Caco-2 (cell line): ENCODE measurements around the gene GEMIN7. TPM values are rescaled to one million over a fixed set of nuclear protein-coding genes. Genes with fewer than 3 reads are reported as not detected.

ENCODE experiments used
- BruUV-seq: library from RNA; stranded (reverse); fragments of 400-500 nt; replicated peaks from 2 replicates; lab custom pipeline; 2021; lab: Mats Ljungman, UMichigan
- CTCF ChIA-PET: fragments of 300-600 bp; sonication (Branson Sonifier 250); formaldehyde crosslinking; loops from one replicate; lab custom pipeline; 2022; ENCODE audit warnings: antibody characterized with exemption; lab: Charles Lee
- POLR2A ChIA-PET: fragments of 300-600 bp; sonication (Branson Sonifier 250); formaldehyde crosslinking; loops from one replicate; lab custom pipeline; 2022; ENCODE audit warnings: antibody characterized with exemption; lab: Charles Lee
- DNase-seq, 2 experiments: peaks; one replicate each; pipeline versions ENCODE4 v3.0.0 to v3.0.0-alpha.2; 2020 to 2022
- H3K27me3 ChIP-seq: replicated peaks from 2 replicates; pipeline ENCODE4 v1.6.0; 2011; ENCODE audit warnings: low read length; ENCODE audit not compliant: control insufficient read depth, insufficient read depth
- H3K36me3 ChIP-seq: 2 replicates; pipeline ENCODE4 v1.5.1; 2011; ENCODE audit warnings: low read length; ENCODE audit not compliant: control insufficient read depth, insufficient read depth
- H3K4me1 ChIP-seq: fragments of 250-450 bp; sonication (Bioruptor Pico); 2 replicates; pipeline ENCODE4 v1.5.1; 2020; ENCODE audit warnings: mild to moderate bottlenecking
- H3K4me3 ChIP-seq: 2 replicates; pipeline ENCODE4 v1.5.1; 2011; ENCODE audit warnings: low read depth, mild to moderate bottlenecking, control low read depth, low read length
- H3K9me3 ChIP-seq: fragments of 250-450 bp; sonication (Bioruptor Pico); 2 replicates; pipeline ENCODE4 v1.5.1; 2020; ENCODE audit warnings: mild to moderate bottlenecking, moderate library complexity
- H3K27ac Mint-ChIP-seq: one replicate; pipeline ENCODE4 v1.8.0; 2022; ENCODE audit warnings: mixed read lengths; ENCODE audit not compliant: unreplicated experiment
- H3K27me3 Mint-ChIP-seq: one replicate; pipeline ENCODE4 v1.8.0; 2022; ENCODE audit warnings: mixed read lengths; ENCODE audit not compliant: insufficient read depth, unreplicated experiment
- H3K36me3 Mint-ChIP-seq: one replicate; pipeline ENCODE4 v1.8.0; 2022; ENCODE audit warnings: mild to moderate bottlenecking, mixed read lengths; ENCODE audit not compliant: insufficient read depth, unreplicated experiment
- H3K4me1 Mint-ChIP-seq: one replicate; pipeline ENCODE4 v1.8.0; 2022; ENCODE audit warnings: low read depth, mixed read lengths; ENCODE audit not compliant: unreplicated experiment
- H3K4me3 Mint-ChIP-seq: one replicate; pipeline ENCODE4 v1.8.0; 2022; ENCODE audit warnings: mild to moderate bottlenecking, moderate library complexity, mixed read lengths; ENCODE audit not compliant: unreplicated experiment
- H3K9me3 Mint-ChIP-seq: one replicate; pipeline ENCODE4 v1.8.0; 2022; ENCODE audit warnings: mixed read lengths; ENCODE audit not compliant: unreplicated experiment
- intact Hi-C: fragments of 100-400 bp; cut with micrococcal nuclease; formaldehyde crosslinking; loops from one replicate; pipeline ENCODE4 v1.10.0; 2022; ENCODE audit not compliant: unreplicated experiment
- total RNA-seq: library from RNA; stranded (reverse); gene quantifications from 2 replicates; pipeline ENCODE4 v1.2.3, GENCODE V29; 2022
- TF ChIP-seq, protein P1 (sequence below), 2 experiments: fragments of 200-600 bp in 1 of 2; IDR thresholded peaks; 1 replicate in 1 of 2; 2 replicates in 1 of 2; pipeline versions ENCODE4 v1.5.1 to v1.8.0; 2011 to 2022; ENCODE audit warnings: antibody characterized with exemption in 1 of 2, control low read depth in 1 of 2, inconsistent platforms in 1 of 2, low read depth in 1 of 2, low read length in 1 of 2, mild to moderate bottlenecking in 1 of 2, moderate library complexity in 1 of 2; ENCODE audit not compliant: insufficient read depth in 1 of 2, severe bottlenecking in 1 of 2, unreplicated experiment in 1 of 2

GEMIN7 gene
- total RNA-seq, 1 experiment from 2014 or later: 49.3 TPM

DNA sequence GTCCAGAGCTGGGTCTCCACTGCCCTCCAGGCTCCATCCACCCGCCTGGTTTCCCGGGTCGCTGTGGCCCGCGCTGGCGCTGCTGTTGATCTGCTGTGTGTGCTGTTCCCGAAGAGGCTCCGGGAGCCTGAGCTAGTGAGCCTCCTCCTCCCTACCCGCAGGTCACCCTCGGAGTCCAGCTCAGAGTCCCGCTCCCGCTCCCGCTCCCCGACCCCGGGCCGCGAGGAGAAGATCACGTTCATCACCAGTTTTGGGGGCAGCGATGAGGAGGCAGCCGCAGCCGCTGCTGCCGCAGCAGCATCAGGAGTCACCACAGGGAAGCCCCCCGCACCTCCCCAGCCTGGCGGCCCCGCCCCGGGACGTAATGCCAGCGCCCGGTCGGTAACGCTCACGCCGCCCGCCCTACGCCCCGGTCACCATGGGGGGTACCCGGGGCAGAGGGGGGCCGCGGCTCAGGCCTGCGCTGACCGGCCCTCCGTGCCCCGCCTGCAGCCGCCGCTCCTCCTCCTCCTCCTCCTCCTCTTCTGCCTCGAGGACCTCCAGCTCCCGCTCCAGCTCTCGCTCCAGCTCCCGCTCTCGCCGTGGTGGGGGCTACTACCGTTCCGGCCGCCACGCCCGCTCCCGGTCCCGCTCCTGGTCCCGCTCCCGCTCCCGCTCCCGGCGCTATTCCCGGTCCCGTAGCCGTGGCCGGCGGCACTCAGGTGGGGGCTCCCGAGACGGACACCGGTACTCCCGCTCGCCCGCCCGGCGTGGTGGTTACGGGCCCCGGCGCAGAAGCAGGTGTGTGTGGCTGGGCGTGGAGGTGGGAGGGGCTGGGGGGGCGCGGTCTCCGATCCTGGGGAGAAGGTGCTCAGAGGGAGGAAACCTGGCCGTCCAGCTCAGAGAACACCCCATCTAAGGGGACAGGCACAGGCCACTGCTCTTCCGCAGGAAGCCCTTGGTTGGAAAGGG, 14.9 kb upstream of the GEMIN7 start:
- Histone ChIP-seq H3K9me3 (no peaks in the 10 kb centered on the region), H3K4me3 (no peak overlapping the region), H3K27me3 (no peaks in the 10 kb centered on the region), H3K36me3 (peaks cover 12% of the 10 kb centered on the region), H3K4me1 (no peaks in the 10 kb centered on the region)
- CTCF ChIA-PET: interaction anchor here (1.0 kb wide), 1 partner anchor 47 kb away, joined by 3 read pairs; no protein-coding TSS in a partner anchor
- no TSS peak for BruUV-seq
- no peak overlapping the region for H3K4me3 Mint-ChIP-seq
- no peaks in the 10 kb centered on the region for H3K9me3 Mint-ChIP-seq
- no peak overlapping the region for H3K27ac Mint-ChIP-seq
- DNase-seq: no peak
- intact Hi-C loops: no loop called here
- H3K36me3 Mint-ChIP-seq: peaks cover 84% of the 10 kb centered on the region
- H3K27me3 Mint-ChIP-seq: no peaks in the 10 kb centered on the region
- peaks cover 8% of the 10 kb centered on the region for H3K4me1 Mint-ChIP-seq
- TF ChIP-seq, protein P1, sequence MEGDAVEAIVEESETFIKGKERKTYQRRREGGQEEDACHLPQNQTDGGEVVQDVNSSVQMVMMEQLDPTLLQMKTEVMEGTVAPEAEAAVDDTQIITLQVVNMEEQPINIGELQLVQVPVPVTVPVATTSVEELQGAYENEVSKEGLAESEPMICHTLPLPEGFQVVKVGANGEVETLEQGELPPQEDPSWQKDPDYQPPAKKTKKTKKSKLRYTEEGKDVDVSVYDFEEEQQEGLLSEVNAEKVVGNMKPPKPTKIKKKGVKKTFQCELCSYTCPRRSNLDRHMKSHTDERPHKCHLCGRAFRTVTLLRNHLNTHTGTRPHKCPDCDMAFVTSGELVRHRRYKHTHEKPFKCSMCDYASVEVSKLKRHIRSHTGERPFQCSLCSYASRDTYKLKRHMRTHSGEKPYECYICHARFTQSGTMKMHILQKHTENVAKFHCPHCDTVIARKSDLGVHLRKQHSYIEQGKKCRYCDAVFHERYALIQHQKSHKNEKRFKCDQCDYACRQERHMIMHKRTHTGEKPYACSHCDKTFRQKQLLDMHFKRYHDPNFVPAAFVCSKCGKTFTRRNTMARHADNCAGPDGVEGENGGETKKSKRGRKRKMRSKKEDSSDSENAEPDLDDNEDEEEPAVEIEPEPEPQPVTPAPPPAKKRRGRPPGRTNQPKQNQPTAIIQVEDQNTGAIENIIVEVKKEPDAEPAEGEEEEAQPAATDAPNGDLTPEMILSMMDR (IDR thresholded peaks at IDR 0.05; ENCODE audit: insufficient read depth in 1 of 2, low read depth in 1 of 2, low read length in 1 of 2, severe bottlenecking in 1 of 2, unreplicated experiment in 1 of 2): no peak
- POLR2A ChIA-PET: interaction anchor here (0.6 kb wide), 1 partner anchor 363 kb away, joined by 6 read pairs; no protein-coding TSS in a partner anchor

DNA sequence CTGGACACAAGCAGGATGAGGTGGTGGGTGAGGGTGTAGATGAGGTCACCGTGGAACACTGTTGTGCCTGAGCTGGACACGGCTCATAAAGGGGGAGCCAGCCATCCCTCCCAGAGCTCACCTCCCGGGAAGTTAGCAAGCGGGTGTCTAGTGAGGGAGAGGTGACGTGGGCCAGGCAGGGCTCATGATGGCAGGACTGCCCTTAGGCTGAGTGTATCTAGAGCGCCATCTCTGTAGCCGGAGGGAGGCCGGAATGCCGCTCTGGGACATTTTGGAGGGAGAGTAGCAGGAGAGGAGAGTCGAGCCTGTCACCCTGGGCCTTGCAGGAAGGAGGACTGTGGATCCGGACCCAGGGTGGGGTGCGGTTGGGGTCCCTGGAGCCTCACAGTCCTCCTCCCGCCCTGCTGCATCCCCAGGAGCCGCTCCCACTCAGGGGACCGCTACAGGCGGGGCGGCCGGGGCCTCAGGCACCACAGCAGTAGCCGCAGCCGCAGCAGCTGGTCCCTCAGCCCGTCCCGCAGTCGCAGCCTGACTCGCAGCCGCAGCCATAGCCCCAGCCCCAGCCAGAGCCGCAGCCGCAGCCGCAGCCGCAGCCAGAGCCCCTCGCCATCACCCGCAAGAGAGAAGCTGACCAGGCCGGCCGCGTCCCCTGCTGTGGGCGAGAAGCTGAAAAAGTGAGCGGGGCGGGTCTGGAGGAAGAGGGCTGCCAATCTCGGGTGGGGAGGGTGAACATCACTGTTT, 12.0 kb upstream of the GEMIN7 start:
- H3K36me3 ChIP-seq: peaks cover 5% of the 10 kb centered on the region
- POLR2A ChIA-PET: no interaction called here

More for the DNA sequence above, 12.0 kb upstream of the GEMIN7 start:
- H3K4me1 Mint-ChIP-seq: no peaks in the 10 kb centered on the region
- TF ChIP-seq, protein P1 (IDR thresholded peaks at IDR 0.05; ENCODE audit: insufficient read depth in 1 of 2, low read depth in 1 of 2, low read length in 1 of 2, severe bottlenecking in 1 of 2, unreplicated experiment in 1 of 2): no peak
- DNase-seq: no peak
- peaks cover 81% of the 10 kb centered on the region for H3K36me3 Mint-ChIP-seq
- Histone ChIP-seq H3K9me3 (no peaks in the 10 kb centered on the region), H3K4me1 (no peaks in the 10 kb centered on the region), H3K27me3 (no peaks in the 10 kb centered on the region), H3K4me3 (no peak overlapping the region)
- no peaks in the 10 kb centered on the region for H3K27me3 Mint-ChIP-seq
- intact Hi-C loops: no loop called here
- H3K4me3 Mint-ChIP-seq: no peak overlapping the region
- no peaks in the 10 kb centered on the region for H3K9me3 Mint-ChIP-seq
- no TSS peak for BruUV-seq
- CTCF ChIA-PET: interaction anchor here (0.5 kb wide), 1 partner anchor 161 kb away, joined by 4 read pairs; no protein-coding TSS in a partner anchor
- no peak overlapping the region for H3K27ac Mint-ChIP-seq
